Measurements from ENCODE around the gene PPP3CA.

The PPP3CA gene

DNA sequence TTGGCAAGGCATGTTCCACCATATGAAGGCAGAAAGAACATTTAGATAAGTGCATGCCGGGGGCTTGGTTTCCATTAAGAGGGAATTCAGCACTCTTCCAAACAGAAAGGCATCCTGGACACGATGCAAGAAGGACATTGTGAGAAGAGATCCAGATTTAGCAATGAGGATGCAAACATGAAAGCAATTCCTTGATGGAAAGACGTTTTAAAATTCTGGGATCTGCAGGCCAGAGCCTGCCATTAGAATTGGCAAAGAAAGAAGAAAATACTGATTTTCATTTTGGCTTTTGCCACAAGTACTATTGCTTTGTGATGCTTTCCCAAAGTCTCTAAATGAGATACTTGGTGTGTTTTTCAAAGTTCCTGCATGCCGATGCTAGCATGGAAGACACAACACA is 367.6 kb downstream of the PPP3CA start:
- H3K9me3 ChIP-seq = no peaks in the 10 kb centered on the region
- H3K27me3 ChIP-seq = no peaks in the 10 kb centered on the region
- TF ChIP-seq, protein P1, sequence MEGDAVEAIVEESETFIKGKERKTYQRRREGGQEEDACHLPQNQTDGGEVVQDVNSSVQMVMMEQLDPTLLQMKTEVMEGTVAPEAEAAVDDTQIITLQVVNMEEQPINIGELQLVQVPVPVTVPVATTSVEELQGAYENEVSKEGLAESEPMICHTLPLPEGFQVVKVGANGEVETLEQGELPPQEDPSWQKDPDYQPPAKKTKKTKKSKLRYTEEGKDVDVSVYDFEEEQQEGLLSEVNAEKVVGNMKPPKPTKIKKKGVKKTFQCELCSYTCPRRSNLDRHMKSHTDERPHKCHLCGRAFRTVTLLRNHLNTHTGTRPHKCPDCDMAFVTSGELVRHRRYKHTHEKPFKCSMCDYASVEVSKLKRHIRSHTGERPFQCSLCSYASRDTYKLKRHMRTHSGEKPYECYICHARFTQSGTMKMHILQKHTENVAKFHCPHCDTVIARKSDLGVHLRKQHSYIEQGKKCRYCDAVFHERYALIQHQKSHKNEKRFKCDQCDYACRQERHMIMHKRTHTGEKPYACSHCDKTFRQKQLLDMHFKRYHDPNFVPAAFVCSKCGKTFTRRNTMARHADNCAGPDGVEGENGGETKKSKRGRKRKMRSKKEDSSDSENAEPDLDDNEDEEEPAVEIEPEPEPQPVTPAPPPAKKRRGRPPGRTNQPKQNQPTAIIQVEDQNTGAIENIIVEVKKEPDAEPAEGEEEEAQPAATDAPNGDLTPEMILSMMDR (IDR thresholded peaks at IDR 0.05) = no peak
- H3K27ac ChIP-seq = no peak overlapping the region
- no peak overlapping the region for H3K4me3 ChIP-seq
- peaks cover 0 to 6% (median 0%) of the 10 kb centered on the region in 4 donors for H3K4me1 ChIP-seq
- DNase-seq = no peak
- H3K36me3 ChIP-seq = no peaks in the 10 kb centered on the region
- intact Hi-C loops (cut with DNase I; ENCODE audit: low total_unique reads) = no loop called here

DNA sequence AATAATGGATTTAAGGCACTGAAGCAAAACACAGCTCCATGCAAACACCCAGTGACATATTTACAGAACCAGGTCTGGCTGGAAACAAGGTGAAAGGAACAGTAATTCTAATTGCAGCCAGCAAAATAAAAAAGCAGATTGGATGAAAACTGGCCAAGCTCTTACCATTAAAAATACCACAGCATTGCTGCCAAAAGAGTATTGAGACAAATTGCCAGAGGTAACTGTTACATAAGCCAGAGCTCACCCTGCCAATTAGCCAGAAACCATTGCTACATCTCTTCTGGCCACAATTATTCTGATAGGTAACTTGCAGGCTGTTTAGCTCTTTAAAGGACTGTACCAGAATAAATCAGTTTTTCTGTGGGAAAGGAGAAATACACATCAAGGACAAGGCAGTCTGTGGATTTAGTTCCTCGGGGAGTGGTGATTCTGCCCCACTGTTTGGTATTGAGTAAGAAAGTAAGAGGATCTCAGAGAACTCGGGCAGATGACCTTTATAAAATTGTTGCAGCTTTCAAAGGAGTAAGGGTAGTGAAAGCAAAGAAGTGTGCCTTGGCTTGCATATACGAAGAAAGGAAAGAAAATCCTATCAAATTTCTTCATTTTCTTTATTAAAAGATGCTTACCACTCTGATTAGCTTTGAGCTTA is 369.5 kb downstream of the PPP3CA start:
- H3K4me3 ChIP-seq = no peak overlapping the region
- TF ChIP-seq, protein P1 (IDR thresholded peaks at IDR 0.05) = no peak
- no peaks in the 10 kb centered on the region for H3K9me3 ChIP-seq
- intact Hi-C loops (cut with DNase I; ENCODE audit: low total_unique reads) = no loop called here
- H3K27me3 ChIP-seq = no peaks in the 10 kb centered on the region
- no peak for DNase-seq
- H3K27ac ChIP-seq = no peak overlapping the region
- no peaks in the 10 kb centered on the region for H3K36me3 ChIP-seq
- H3K4me1 ChIP-seq = peaks cover 0 to 6% (median 0%) of the 10 kb centered on the region in 4 donors

DNA sequence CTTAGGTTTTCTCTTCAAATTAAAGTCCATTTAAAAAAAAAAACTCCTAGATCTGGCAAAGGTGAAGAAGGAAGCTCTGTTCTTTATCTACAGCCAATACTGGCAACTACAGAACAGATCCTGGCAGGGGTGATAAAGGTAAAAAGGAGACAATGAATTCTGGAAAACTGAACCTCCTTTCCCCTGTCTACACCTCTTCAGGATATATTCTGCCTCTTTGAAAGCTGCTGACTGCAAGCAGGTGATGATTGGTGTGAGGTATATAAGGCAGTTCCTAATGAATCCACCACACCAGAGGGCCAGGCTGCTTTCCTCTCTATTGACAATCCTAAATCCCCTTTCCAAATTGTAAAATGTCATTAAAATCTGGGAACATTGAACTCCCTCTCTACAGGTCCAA is 370.1 kb downstream of the PPP3CA start:
- Histone ChIP-seq H3K27me3 (no peaks in the 10 kb centered on the region), H3K9me3 (no peaks in the 10 kb centered on the region), H3K27ac (no peak overlapping the region), H3K36me3 (no peaks in the 10 kb centered on the region), H3K4me3 (no peak overlapping the region), H3K4me1 (peaks cover 0 to 6% (median 0%) of the 10 kb centered on the region in 4 donors)
- DNase-seq = no peak
- TF ChIP-seq, protein P1 (IDR thresholded peaks at IDR 0.05) = no peak
- intact Hi-C loops (cut with DNase I; ENCODE audit: low total_unique reads) = no loop called here

All from tibial artery (tissue), 4 donors.